Superior temporal gyrus (tissue), 1 donor: Measurements from ENCODE around the gene POU2AF3.
A peak's percentile ranks its signal among the peaks of the same experiment; 100 is the strongest.
"Not testable (repeated sequence)": the region's sequence is repeated elsewhere in the genome, so short reads cannot be mapped to it uniquely, and the experiment has no call there.

ENCODE experiments used
- DNase-seq: peaks from one replicate; pipeline ENCODE4 v3.0.0-alpha.2; 2016; ENCODE audit errors: extremely low spot score

Gene POU2AF3

GRCh38 chr11:111298413-111299100, at the start of gene POU2AF3:
Gene POU2AF3 (plus strand): TSS chr11:111298546. CDS start chr11:111298582, 36 bp downstream.
- DNase-seq, result no peak

GRCh38 chr11:111250936-111251335, 47.4 kb upstream of the POU2AF3 start:
- DNase-seq, result no peak

- DNase-seq, result no peak
These were observed 45.2 kb upstream of the POU2AF3 start for GRCh38 chr11:111253131-111253530.

- no peak for DNase-seq
These were observed 44.7 kb upstream of the POU2AF3 start for GRCh38 chr11:111253630-111254029.

- DNase-seq, result no peak
These were observed 40.3 kb upstream of the POU2AF3 start for GRCh38 chr11:111258046-111258445.

GRCh38 chr11:111259896-111260295, 38.5 kb upstream of the POU2AF3 start:
- DNase-seq, result no peak

- no peak for DNase-seq
These were observed 37.5 kb upstream of the POU2AF3 start for GRCh38 chr11:111260811-111261210.

- no peak for DNase-seq
These were observed 33.7 kb upstream of the POU2AF3 start for GRCh38 chr11:111264646-111265045.

GRCh38 chr11:111265421-111265820, 32.9 kb upstream of the POU2AF3 start:
- no peak for DNase-seq

- not testable (repeated sequence) for DNase-seq
These were observed 30.0 kb upstream of the POU2AF3 start for GRCh38 chr11:111268303-111268702.

- peak; percentile 84 for DNase-seq
These were observed 29.0 kb upstream of the POU2AF3 start for GRCh38 chr11:111269146-111269868.

GRCh38 chr11:111272420-111272819, 25.9 kb upstream of the POU2AF3 start:
- no peak for DNase-seq

GRCh38 chr11:111282562-111283075, 15.7 kb upstream of the POU2AF3 start:
- no peak for DNase-seq

- DNase-seq, result no peak
These were observed 14.3 kb upstream of the POU2AF3 start for GRCh38 chr11:111283945-111284481.

GRCh38 chr11:111285189-111286091, 12.9 kb upstream of the POU2AF3 start:
- no peak for DNase-seq

- no peak for DNase-seq
These were observed 6.6 kb upstream of the POU2AF3 start for GRCh38 chr11:111291764-111292163.

- DNase-seq, result not testable (repeated sequence)
These were observed 5.9 kb upstream of the POU2AF3 start for GRCh38 chr11:111292408-111292807.

GRCh38 chr11:111296196-111296595, 2.1 kb upstream of the POU2AF3 start:
- DNase-seq, result no peak

- no peak for DNase-seq
These were observed 650 bp upstream of the POU2AF3 start for GRCh38 chr11:111297696-111298095.

- DNase-seq, result peak; percentile 48
These were observed 1.0 kb downstream of the POU2AF3 start for GRCh38 chr11:111299101-111300026.

- DNase-seq, result no peak
These were observed 2.2 kb downstream of the POU2AF3 start for GRCh38 chr11:111300569-111300968.
